Endodermal cell (in vitro differentiated cells): Measurements from ENCODE around the gene RIN3. TPM values are rescaled to one million over a fixed set of nuclear protein-coding genes. Genes with fewer than 3 reads are reported as not detected.

ENCODE experiments used
- DNase-seq: peaks from one replicate; pipeline ENCODE4 v3.0.0-alpha.2; 2017
- H3K27ac ChIP-seq: 2 replicates; pipeline ENCODE4 v1.5.1; 2013; ENCODE audit warnings: mild to moderate bottlenecking, low read depth, low read length, moderate library complexity
- H3K27me3 ChIP-seq: 2 replicates; pipeline ENCODE4 v1.6.1; 2013; ENCODE audit warnings: mild to moderate bottlenecking, low read length, moderate library complexity; ENCODE audit not compliant: insufficient read depth, control insufficient read depth, poor library complexity, severe bottlenecking
- H3K36me3 ChIP-seq: 2 replicates; pipeline ENCODE4 v1.7.0; 2013; ENCODE audit warnings: mild to moderate bottlenecking, low read length, moderate library complexity; ENCODE audit not compliant: control insufficient read depth, insufficient read depth
- H3K4me1 ChIP-seq: one replicate; pipeline ENCODE4 v1.7.0; 2013; ENCODE audit warnings: low read length; ENCODE audit not compliant: control insufficient read depth, insufficient read depth
- H3K4me3 ChIP-seq: 2 replicates; pipeline ENCODE4 v1.5.1; 2013; ENCODE audit warnings: mild to moderate bottlenecking, low read length, moderate library complexity
- H3K9ac ChIP-seq: 2 replicates; pipeline ENCODE4 v1.6.1; 2013; ENCODE audit warnings: mild to moderate bottlenecking, low read length, moderate library complexity; ENCODE audit not compliant: poor library complexity, severe bottlenecking; ENCODE audit errors: extremely low read depth
- H3K9me3 ChIP-seq: 2 replicates; pipeline ENCODE4 v1.6.1; 2013; ENCODE audit warnings: mild to moderate bottlenecking, low read length, moderate library complexity; ENCODE audit not compliant: control insufficient read depth
- H3K27ac Mint-ChIP-seq: 2 replicates; pipeline ENCODE4 v1.8.0; 2020; ENCODE audit warnings: mixed read lengths
- H3K27me3 Mint-ChIP-seq: 2 replicates; pipeline ENCODE4 v1.8.0; 2021; ENCODE audit warnings: mild to moderate bottlenecking, mixed read lengths; ENCODE audit not compliant: insufficient read depth
- H3K36me3 Mint-ChIP-seq: 2 replicates; pipeline ENCODE4 v1.8.0; 2020; ENCODE audit warnings: low read depth, mixed read lengths
- H3K4me1 Mint-ChIP-seq: 2 replicates; pipeline ENCODE4 v1.8.0; 2020; ENCODE audit warnings: mixed read lengths
- H3K4me3 Mint-ChIP-seq: 2 replicates; pipeline ENCODE4 v1.8.0; 2020; ENCODE audit warnings: mild to moderate bottlenecking, moderate library complexity, mixed read lengths
- H3K9me3 Mint-ChIP-seq: 2 replicates; pipeline ENCODE4 v1.8.0; 2020; ENCODE audit warnings: mild to moderate bottlenecking, mixed read lengths
- CTCF ChIP-seq: fragments of 200-600 bp; sonication (generic); conservative IDR thresholded peaks from 2 replicates; pipeline ENCODE4 v1.5.0; 2021; ENCODE audit warnings: antibody characterized with exemption, mild to moderate bottlenecking
- WGBS, 2 experiments: methylation state at CpG; one replicate each; pipeline versions ENCODE4 v1.1.5 to v1.1.7; 2013; ENCODE audit warnings: missing lambda C conversion rate in 2 of 2, mixed read lengths in 1 of 2; ENCODE audit not compliant: insufficient coverage in 1 of 2, insufficient read length in 1 of 2; 5-methylcytosine and 5-hydroxymethylcytosine counted together
- long read RNA-seq, 4 experiments: library from polyadenylated mRNA in 2 of 4; library from RNA in 1 of 4; library from capped mRNA in 1 of 4; stranded (forward) in 3 of 4; unstranded in 1 of 4; transcript quantifications; one replicate each; pipeline ENCODE4 v2.0.0, GENCODE V29; 2020 to 2021; ENCODE audit warnings: inconsistent platforms in 1 of 4
- polyA plus RNA-seq, 2 experiments: library from polyadenylated mRNA; stranded (reverse); fragments of 50-300 nt; gene quantifications; one replicate each; pipeline ENCODE4 v1.2.3, GENCODE V29; 2013
- total RNA-seq, 2 donors: library from RNA; stranded (reverse); fragmentation: NEBNext Ultra II Directional in 1 of 2; extraction: Animal tissue kit (Norgen Biotek cat#: 25700) in 1 of 2; gene quantifications; 2 replicates in 1 of 2; 3 replicates in 1 of 2; pipeline ENCODE4 v1.2.1, GENCODE V29; 2021

The RIN3 gene, protein sequence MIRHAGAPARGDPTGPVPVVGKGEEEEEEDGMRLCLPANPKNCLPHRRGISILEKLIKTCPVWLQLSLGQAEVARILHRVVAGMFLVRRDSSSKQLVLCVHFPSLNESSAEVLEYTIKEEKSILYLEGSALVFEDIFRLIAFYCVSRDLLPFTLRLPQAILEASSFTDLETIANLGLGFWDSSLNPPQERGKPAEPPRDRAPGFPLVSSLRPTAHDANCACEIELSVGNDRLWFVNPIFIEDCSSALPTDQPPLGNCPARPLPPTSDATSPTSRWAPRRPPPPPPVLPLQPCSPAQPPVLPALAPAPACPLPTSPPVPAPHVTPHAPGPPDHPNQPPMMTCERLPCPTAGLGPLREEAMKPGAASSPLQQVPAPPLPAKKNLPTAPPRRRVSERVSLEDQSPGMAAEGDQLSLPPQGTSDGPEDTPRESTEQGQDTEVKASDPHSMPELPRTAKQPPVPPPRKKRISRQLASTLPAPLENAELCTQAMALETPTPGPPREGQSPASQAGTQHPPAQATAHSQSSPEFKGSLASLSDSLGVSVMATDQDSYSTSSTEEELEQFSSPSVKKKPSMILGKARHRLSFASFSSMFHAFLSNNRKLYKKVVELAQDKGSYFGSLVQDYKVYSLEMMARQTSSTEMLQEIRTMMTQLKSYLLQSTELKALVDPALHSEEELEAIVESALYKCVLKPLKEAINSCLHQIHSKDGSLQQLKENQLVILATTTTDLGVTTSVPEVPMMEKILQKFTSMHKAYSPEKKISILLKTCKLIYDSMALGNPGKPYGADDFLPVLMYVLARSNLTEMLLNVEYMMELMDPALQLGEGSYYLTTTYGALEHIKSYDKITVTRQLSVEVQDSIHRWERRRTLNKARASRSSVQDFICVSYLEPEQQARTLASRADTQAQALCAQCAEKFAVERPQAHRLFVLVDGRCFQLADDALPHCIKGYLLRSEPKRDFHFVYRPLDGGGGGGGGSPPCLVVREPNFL
- total RNA-seq = 1 to 10 TPM; 5.2 to 6.0 TPM
- polyA plus RNA-seq (2013, experiment 1 of 2) = 2.5 TPM
- 2.6 TPM for polyA plus RNA-seq (2013, experiment 2 of 2)
- long read RNA-seq, experiment 1, partial matches to known transcripts = 1 of 2 reads
- long read RNA-seq, experiment 1, other reads (novel, unspliced or antisense) = 1 of 2 reads
- long read RNA-seq, experiment 2, full-length matches to known transcripts = 2 of 3 reads
- long read RNA-seq, experiment 2, partial matches to known transcripts = 1 of 3 reads
- long read RNA-seq, experiment 2, other reads (novel, unspliced or antisense) = 0 of 3 reads
- long read RNA-seq, experiment 3, partial matches to known transcripts = 1 of 3 reads
- long read RNA-seq, experiment 3, other reads (novel, unspliced or antisense) = 2 of 3 reads
- long read RNA-seq, experiment 4 = 0 reads

GRCh38 chr14:92513204-92513965 lies at the start of gene RIN3:
RIN3 (plus strand) TSS chr14:92513781; CDS start chr14:92513933, 152 bp downstream.
- no peak for TF ChIP-seq CTCF

GRCh38 chr14:92464156-92464555 lies 49.4 kb upstream of the RIN3 start:
- Histone ChIP-seq H3K9me3 (peaks cover 8% of the 10 kb centered on the region), H3K27me3 (no peaks in the 10 kb centered on the region), H3K4me3 (no peak overlapping the region), H3K9ac (no peak overlapping the region), H3K27ac (no peak overlapping the region), H3K36me3 (no peaks in the 10 kb centered on the region), H3K4me1 (no peaks in the 10 kb centered on the region)
- Mint-ChIP-seq H3K4me3 (no peak overlapping the region), H3K4me1 (no peaks in the 10 kb centered on the region), H3K27ac (no peak overlapping the region), H3K36me3 (no peaks in the 10 kb centered on the region), H3K27me3 (peaks cover 3% of the 10 kb centered on the region), H3K9me3 (peaks cover 9% of the 10 kb centered on the region)
- TF ChIP-seq CTCF = no peak
- DNase-seq = peak; percentile 18
- WGBS, 2 experiments = 88 to 90% methylated on average over 2 to 6 of the region's 6 CpGs

More at GRCh38 chr14:92513204-92513965, at the start of gene RIN3:
- Mint-ChIP-seq H3K9me3 (no peaks in the 10 kb centered on the region), H3K36me3 (no peaks in the 10 kb centered on the region), H3K4me1 (peaks cover 2% of the 10 kb centered on the region), H3K4me3 (peak within 1 kb of the TSS; percentile 61), H3K27me3 (peaks cover 51% of the 10 kb centered on the region), H3K27ac (no peak within 1 kb of the TSS)
- no peaks in the 10 kb centered on the region for H3K36me3 ChIP-seq
- DNase-seq = peak; percentile 89
- peak within 1 kb of the TSS; percentile 75 for H3K4me3 ChIP-seq
- no peak within 1 kb of the TSS for H3K27ac ChIP-seq
- peaks cover 39% of the 10 kb centered on the region for H3K27me3 ChIP-seq
- 0 to 9% methylated on average over 1 to 79 of the region's 79 CpGs for WGBS, 2 experiments
- H3K4me1 ChIP-seq = no peaks in the 10 kb centered on the region
- peak within 1 kb of the TSS; percentile 38 for H3K9ac ChIP-seq
- no peaks in the 10 kb centered on the region for H3K9me3 ChIP-seq
